HG02981 (cell line): ENCODE data around the gene THAP11.
"Not testable (repeated sequence)": the region's sequence is repeated elsewhere in the genome, so short reads cannot be mapped to it uniquely, and the experiment has no call there.

ENCODE experiments used
- ATAC-seq: cut with Tn5 transposase; IDR thresholded peaks from one replicate; pipeline ENCODE4 v1.9.1; 2021; ENCODE audit warnings: mild to moderate bottlenecking, moderate library complexity; ENCODE audit not compliant: unreplicated experiment

The THAP11 gene

DNA sequence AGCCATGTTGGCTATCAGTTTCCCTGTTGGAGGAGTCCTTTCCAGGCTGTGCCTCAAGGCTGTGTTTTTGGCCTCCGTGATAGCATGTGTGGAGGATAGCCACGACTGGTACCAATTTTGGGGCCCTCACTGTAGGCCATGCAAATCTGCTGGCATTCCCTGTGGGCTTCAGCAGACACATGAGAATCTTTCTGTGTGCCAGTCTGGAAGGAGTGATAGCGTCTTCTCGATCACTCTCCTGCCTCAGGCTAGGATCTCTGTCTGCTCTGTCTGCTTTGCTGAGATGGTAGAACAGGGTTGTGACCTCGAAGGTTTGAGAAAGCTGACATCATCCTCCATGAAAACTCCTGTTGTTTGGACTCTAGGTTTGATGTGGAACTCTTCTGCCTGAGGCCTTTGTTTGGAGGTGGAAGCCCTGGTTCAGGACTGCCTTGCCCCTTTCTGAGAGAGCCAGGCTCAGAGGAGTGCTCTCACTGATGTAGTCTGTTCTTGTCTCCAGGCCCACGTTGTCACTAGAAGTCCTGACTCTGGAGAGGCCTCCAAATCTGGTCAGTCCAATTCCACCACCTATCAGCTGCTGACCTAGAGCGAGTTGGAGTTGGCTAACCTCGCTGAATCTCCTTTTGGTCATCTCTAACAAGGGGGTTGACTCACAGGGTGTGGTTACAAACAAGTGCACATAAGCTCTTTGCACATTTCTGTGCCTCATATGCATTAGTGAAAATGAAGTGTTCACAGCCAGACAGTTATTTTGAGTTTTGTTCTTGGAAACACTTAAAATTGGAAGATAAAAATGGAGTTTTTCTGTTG is 18.7 kb downstream of the THAP11 start:
- no peak for ATAC-seq

DNA sequence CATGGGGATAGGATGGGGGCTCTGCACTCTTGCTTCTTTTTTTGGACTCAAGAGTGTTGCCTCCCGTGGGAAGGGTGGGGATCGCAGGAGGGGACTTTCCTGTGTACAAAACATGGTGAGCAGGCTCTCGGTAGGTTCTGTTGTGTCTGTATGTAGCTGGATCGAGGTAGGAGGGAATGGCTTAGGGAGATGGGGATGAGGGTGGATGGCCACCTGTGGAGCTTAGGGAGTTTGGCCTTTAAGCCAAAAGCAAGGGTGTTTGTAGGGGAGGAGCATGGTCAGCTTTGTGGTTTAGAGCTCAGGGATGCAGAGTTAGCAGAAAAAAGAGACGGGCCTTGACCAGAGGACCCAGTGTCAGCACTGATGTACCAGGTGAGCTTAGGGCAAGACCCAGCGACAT is 19.8 kb downstream of the THAP11 start:
- ATAC-seq: no peak

DNA sequence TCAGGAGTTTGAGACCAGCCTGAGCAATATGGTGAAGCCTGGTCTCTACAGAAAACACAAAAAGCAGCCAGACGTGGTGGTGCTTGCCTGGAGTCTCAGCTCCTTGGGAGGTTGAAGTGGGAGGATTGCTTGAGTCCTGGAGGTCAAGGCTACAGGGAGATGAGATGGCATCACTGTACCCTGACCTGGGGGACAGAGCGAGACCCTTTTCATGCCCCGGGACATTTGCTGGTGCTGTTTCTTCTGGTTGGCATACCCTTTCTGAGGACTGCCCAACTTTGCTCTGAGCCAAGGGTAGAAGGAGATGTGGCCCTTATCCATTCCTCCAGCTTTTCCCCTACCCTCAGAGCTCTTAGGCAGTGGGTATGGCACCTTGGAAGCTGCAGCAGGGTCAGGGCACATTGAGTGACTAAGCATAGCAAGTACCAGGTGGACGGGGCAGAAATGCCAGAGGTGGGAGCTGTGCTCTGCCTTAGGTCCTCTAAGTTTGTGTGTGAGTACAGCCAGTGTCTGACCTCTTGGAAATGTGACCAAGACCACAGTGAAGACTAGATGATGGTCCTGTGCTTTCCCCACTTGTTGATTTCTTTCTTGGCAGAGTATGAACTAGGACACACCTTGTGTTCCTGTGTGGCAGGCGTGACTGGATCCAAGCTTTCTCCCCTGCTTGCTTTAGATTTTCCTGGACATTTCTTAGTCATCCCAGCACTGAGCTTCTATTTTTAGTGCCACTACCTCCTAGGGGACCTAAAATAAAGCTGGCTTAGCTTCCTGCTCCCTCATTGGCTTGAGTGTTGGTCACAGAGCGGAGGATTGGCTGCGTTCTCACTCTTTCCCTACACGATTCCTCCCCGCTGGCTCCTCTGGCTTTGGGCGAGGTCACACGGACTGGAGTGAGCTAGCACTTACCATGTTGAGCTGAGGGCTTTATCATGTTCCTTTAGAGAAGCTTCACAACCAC is 20.8 kb downstream of the THAP11 start:
- no peak for ATAC-seq

DNA sequence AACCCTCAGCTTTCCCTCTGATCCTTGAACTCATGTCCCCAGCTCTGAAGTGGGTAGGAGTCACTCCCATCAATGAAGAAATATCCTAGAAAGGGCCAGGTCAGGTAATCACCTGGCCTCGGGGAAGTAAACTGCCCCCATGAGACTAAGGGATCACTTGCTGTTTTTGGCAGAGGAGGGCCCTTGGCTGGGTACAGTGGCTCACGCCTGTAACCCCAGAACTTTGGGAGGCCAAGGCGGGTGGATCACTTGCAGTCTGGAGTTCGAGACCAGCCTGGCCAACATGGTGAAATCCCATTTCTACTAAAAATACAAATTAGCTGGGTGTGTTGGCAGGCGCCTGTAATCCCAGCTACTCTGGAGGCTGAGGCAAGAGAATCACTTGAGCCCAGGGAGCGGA is 21.9 kb downstream of the THAP11 start:
- ATAC-seq: not testable (repeated sequence)

DNA sequence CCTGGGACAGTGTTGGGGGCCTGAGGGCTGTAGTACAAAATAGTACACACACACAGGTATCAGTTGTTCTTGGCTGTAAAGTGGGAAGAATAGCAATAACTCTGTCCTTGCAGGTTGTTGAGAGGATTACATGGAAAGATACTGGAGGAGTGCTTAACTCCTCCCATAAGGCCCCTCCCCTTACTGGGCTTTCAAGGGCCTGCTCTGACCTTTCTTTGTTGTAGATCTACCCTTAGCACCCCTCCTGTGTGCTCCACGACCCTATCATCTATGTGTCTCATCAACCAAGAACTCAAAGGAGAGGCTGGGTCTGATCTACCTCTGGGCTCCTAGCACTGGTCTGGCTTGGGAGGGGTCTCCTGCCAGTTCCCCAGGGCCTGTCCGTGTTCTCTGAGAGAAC is 22.5 kb downstream of the THAP11 start:
- ATAC-seq: no peak

DNA sequence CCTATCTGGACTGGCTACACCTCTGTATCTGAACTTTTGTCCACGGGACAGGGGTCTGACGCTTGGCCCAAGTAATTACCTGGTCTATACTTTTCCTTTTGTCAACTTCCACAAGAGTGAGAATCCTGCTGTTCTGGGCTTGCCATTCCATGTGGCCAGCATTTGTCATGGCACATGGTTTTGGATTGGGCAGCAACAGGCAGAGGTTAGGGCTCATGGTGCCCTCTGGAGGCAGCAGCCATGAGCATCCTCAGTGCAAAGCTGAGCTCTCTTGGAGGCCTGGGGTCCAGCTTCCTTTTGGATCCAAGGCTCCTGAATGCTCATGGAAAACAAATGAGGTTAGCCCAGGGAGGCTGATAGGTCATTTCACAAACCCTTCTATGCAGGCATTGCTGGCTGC is 23.2 kb downstream of the THAP11 start:
- ATAC-seq: no peak

DNA sequence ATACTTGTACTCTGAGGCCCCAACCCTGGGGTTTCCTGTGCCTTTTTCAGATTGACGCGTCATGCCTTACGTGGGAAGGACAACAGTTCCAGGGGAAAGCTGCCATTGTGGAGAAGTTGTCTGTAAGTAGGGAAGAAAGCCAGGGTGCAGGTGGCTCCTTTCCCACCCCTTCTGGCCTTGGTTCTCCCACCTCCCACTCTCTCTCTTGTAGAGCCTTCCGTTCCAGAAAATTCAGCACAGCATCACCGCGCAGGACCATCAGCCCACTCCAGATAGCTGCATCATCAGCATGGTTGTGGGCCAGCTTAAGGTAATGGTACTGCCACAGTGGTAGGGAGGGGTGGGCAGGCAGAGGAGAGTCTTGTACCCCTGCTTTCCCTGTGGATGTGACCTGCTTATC is 26.2 kb downstream of the THAP11 start:
- no peak for ATAC-seq

DNA sequence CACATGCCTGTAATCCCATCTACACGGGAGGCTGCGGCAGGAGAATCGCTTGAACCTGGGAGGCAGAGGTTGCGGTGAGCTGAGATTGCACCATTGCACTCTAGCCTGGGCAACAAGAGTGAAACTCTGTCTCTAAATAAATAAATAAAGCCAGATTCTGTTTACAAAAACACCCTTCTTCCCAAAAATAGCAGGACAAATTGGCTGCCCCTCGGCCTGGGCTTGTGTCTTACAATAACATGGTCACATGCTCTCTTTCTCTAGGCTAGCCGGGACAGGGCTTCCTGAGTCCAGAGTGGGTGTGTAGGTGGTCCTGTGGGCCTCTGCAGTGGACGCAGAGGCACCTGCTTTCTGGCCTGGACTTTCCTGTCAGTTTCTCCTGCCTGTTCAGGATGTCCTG is 27.5 kb downstream of the THAP11 start:
- no peak for ATAC-seq

DNA sequence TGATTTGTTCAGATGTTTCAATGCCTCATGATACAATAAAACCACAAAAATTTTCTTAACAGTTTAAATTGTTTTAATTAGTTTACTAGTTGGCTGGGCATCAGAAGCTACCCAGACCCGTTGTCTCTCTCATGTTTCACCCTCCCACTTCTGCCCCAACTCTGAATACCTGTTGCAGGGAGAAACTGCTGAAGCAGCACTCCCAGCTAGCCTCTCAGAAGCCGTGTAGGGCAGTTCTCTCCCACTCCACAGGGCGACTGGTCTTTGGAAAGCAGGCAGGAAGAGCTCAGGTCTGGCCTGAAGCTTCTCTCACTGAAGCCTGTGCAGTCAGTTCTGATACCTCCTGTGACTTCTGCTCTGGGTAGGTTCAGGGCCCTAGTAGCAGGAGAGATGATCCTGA is 29.1 kb downstream of the THAP11 start:
- no peak for ATAC-seq

DNA sequence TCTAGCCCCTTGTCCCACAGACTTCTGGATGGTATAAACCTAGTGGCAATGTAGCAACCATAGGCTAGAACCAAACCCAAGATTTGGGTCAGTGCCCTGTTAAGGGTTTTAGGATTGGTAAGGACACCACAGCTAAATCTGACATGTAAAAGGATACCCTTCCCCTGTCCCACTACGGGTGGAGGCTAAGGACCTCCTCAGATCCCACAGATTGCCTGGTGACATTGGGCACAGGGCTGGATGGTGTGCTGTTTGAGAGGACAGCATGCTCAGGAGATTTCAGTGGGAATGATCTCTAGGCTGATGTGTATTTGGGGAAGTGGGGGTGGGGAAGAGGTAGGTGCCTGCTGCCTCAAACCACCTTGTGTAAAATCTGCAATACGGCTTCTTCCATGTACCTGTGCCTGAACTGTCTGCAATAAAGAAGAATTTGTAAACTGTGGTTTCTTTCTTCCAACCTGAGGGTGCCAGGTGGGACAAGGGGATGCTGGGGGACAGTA is 30.1 kb downstream of the THAP11 start:
- no peak for ATAC-seq

DNA sequence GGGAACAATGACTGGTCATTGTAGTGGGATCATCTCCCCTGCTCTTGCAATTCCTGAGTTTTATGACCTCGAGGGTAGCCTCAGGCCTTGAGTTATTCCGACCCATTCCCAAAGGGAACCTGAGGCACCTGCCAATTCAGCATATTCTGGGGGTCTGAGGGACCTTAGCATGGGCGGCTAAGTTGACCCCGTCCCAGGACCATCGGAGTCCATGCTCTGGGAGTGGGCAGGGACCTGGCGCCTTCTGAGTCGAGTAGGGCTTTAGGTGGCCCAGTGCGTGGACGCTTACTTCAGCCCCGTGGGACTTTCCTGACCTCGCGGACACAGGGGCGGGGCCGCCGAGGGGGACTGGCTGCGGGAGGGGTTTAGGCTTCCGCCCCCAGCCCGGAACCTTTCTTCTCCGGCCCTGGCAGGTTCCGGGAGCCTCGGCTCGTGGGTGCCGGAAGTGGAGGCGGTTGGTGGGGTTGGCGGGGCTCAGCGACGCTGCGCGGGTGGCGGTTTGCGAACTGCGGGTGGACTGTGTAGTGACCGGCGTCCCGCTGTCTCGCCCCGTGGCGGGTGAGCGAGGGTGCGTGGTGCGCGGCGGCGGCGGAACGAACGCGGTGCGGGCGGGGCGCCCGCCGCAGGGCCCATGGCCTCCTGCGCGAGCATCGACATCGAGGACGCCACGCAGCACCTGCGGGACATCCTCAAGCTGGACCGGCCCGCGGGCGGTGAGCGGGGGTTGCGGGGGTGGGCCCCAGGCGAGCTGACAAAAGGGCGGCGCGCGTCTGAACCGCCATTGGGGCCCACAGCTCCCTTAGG is 30.7 kb downstream of the THAP11 start, which contains the start of gene EDC4:
EDC4 (plus strand) TSS at position 422 of the 804 bp plus-strand sequence; CDS start at position 632, 210 bp downstream.
- peak; percentile 75 for ATAC-seq

DNA sequence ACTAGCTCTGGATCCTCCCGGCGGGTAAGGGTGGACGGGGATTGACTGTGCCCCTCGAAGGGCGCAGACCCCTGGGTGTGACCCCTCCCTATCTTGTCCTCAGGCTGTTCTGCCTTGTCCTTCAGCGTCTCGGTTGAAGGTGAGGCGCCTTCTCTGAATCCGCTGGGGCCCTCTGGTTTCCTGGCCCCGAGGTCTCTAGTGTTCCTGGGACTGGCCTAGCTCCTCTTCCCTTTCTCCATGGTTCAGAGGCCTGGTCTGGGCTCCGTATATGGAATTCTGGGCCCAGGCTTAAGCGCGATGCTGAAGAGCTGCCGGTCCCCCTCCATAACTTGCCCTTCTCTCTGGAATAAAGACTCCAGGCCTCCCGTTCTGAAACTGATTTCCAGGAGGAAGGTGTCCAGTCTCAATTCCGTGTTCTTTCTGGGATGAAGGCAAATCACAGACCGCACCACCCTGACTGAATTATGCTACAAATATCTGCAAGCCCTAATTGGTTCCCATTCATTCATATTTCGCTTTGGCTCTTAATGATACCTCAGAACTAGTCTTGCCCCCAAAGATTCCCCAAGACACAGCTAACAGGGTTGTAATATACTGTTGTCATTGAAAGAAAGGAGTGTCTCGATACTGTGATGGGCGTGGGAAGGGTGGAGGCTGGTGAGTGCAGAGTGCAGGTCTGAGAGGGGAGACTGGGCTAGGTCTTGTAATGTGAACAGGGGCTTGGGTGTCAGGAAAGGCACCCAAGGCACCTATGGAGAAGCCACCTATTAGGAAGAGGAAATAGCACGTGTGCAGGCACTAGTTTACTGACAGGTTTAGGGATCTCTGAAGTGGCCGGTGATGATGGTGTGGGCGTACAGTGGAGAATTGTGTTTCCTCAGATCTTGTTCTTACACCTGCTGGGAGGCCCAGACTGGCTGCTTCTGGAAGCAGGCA is 31.6 kb downstream of the THAP11 start:
- peak; percentile 9 for ATAC-seq

DNA sequence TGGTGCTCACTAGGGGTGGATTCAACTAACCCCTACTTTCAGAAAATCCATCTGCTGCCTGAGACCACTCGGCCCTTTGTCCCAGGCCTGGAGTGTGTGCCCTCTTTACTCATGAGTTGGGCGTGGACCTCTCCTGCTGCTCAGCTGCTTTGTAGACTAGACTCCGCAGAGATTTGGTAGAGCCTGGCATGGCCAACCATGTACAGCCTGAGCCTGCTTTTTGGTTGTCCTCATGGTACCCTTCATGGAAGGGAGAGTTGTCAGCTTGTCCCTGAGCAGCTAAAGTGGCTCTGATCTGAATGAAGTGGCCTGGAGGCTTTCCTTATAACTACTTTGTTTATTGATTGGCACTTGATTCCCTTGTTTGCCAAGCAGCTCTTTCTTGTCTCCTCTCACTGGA is 32.3 kb downstream of the THAP11 start:
- no peak for ATAC-seq

DNA sequence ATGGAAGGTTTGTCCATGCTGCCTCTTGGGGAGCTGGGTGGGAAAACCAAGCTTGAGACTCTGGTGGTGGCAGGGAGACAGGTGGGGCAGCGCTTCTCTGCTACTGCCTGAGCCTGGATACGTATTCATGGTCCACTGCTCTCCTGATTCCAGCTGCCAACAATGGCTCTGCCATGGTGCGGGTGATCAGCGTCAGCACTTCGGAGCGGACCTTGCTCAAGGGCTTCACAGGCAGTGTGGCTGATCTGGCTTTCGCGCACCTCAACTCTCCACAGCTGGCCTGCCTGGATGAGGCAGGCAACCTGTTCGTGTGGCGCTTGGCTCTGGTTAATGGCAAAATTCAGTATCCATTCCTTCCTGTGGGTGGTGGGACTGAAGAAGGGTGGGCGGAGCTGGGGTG is 34.9 kb downstream of the THAP11 start:
- ATAC-seq: no peak

DNA sequence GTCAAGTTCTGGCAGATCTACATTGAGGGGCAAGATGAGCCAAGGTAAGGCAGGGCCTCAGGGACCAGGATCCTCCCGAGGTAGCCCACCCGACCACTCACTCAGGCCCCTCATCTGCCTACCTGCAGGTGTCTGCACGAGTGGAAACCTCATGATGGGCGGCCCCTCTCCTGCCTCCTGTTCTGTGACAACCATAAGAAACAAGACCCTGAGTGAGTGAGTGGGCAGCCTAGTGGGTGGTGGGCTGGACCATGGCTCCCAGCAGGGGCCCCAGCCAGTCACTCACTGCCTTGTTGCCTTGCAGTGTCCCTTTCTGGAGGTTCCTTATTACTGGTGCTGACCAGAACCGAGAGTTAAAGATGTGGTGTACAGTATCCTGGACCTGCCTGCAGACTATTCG is 36.1 kb downstream of the THAP11 start:
- no peak for ATAC-seq

DNA sequence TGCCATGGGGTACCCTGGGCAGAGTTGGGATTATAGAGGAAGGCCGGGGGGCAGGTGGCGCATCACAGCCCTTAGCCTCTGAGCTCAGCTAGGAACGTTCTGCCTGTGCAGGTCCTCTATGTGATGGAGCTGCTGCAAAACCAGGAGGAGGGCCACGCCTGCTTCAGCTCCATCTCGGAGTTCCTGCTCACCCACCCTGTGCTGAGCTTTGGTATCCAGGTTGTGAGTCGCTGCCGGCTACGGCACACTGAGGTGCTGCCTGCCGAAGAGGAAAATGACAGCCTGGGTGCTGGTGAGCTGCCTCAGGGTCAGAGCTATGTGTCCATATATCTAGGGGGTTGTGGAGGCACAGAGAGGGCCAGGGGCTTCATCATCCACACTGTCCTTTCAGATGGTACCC is 36.7 kb downstream of the THAP11 start:
- no peak for ATAC-seq

DNA sequence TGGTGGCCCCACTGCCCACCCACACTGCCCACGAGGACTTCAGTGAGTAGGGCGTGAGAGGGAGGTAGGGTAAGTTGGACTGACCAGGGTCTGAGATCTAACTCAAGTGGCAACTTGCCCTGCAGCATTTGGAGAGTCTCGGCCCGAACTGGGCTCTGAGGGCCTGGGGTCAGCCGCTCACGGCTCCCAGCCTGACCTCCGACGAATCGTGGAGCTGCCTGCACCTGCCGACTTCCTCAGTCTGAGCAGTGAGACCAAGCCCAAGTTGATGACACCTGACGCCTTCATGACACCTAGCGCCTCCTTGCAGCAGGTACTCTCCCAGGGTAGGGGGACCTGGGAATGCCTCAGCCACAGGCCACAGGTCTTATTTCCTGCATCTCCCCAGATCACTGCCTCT is 37.3 kb downstream of the THAP11 start:
- no peak for ATAC-seq

DNA sequence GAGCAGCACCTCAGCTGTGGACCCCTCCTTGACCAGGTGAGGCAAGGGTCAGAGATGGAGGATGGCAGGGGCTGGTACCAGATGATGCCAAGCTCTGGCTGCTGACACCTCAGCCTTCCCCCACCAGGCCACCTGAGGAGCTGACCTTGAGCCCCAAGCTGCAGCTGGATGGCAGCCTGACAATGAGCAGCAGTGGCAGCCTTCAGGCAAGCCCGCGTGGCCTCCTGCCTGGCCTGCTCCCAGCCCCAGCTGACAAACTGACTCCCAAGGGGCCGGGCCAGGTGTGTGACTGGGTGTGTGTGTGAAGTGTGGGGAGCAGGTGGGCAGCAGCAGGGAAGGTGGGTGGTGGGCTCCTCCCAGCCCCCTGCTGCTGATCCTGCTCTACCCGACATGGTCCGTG is 37.8 kb downstream of the THAP11 start:
- no peak for ATAC-seq

DNA sequence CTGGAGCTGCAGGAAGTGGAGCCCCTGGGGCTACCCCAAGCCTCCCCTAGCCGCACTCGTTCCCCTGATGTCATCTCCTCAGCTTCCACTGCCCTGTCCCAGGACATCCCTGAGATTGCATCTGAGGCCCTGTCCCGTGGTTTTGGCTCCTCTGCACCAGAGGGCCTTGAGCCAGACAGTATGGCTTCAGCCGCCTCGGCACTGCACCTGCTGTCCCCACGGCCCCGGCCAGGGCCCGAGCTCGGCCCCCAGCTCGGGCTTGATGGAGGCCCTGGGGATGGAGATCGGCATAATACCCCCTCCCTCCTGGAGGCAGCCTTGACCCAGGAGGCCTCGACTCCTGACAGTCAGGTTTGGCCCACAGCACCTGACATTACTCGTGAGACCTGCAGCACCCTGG is 38.5 kb downstream of the THAP11 start:
- ATAC-seq: no peak
